Activated CD4-positive, alpha-beta T cell treated with anti-CD3 and anti-CD28 coated beads, Interleukin-2, amount 50 U/mL, for 4 hours (primary cell): ENCODE data around the gene EEF1AKMT3.

Experiments
- DNase-seq, 2 experiments: peaks; one replicate each; pipeline ENCODE4 v3.0.0-alpha.2; 2020

Gene EEF1AKMT3

GRCh38 chr12:57772429-57773322 is at the start of gene EEF1AKMT3:
EEF1AKMT3 (plus strand) TSS chr12:57772614; CDS start chr12:57772725, 111 bp downstream.
- DNase-seq, result peak in 1 of 2 experiments; percentile 20

GRCh38 chr12:57722716-57723629 is 49.4 kb upstream of the EEF1AKMT3 start:
- no peak for DNase-seq

- DNase-seq, result no peak
Observed at GRCh38 chr12:57723630-57723962, 48.8 kb upstream of the EEF1AKMT3 start.

GRCh38 chr12:57724003-57724935 is 48.1 kb upstream of the EEF1AKMT3 start:
- no peak for DNase-seq

DNA sequence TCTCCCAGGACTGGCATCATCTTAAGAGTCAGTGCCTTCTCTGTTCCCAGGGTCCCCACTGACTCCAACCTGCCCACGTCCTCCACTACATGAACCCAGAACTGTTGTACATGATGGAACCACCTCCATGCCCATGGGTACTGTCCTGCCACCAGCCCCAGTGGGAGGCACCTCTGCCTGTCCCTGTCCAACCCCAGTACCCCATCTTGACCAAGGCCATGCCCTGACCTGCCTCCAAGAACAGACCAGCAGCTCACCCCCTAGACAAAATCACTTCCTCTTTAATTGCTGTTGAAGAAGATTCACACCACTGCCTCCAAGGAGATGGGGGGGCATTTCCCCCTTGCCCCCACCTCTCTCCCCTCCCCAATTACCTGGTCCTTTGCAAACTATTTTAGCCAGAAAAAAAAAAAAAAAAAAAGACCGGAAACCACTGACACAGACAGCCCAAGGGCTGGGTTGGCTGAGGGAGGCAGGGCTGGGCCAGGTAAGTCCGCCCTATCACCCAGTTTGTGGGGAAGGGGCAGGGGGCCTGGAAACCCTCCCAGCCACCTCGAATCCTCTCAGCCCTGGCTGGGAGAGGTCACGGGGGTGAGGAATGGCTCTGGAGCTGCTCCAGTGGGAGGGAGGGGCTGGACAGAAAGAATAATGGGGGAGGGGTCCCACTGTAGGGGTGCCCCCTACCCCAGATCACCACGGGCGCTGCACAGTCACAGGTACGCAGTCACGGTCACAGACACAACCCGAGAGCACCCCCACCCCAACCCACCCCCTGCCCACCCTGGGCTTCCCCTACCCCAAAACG is 47.3 kb upstream of the EEF1AKMT3 start:
- no peak for DNase-seq

DNA sequence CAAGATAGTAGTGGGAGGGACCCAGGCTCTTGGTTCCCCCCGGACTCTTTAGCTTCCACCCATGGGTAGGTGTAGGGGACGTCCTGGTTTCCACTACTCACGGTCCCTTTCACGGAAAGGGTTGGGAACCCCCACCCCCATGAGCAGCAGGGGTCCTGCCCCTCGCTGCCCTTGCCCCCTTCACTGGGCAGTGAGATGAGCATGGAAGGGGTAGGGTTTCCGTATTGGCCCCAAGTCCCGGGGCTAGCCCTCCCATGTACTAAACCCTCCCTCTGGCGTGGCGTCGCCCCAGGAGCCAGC is 46.6 kb upstream of the EEF1AKMT3 start:
- DNase-seq, result no peak

DNA sequence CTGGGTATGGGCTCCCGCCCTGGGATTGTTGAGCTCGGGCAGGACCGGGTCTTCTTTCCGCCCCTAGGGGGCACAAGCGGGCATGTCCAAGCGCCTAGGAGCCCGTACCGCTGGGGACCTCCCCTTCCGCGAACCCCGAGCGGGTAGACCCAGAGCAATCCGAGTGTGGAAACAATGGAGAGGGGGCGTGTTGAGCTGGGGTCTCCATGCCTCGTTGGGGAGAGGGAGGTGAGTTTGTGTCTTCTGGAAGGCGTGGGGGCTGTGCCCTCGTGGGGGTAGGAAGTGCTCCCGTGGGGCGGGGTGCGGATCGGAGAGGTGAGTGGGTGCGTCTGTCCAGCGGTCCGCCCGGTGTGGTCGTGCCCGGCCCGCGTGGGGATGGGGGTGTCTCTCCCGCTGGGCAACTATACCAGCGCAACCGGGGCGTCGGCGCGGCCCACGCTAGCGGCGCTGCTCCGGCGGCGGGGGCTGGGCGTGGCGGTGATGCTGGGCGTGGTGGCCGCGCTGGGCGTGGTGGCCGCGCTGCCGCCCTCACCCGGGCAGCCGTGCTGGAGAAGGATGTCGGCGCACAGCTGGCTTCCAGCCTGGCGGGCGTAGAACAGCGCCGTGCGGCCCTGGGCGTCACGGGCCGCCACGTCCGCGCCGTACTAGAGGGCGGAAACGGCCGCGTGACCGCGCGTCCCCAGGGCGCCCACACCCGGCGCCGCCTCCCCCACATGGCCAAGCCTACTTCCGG is 46.1 kb upstream of the EEF1AKMT3 start:
- DNase-seq, result no peak

GRCh38 chr12:57726884-57727757 is 45.3 kb upstream of the EEF1AKMT3 start:
- no peak for DNase-seq

GRCh38 chr12:57727758-57728395 is 44.5 kb upstream of the EEF1AKMT3 start:
- no peak for DNase-seq

- no peak for DNase-seq
Observed at GRCh38 chr12:57729321-57729844, 43.0 kb upstream of the EEF1AKMT3 start.

GRCh38 chr12:57730336-57731067 is 41.9 kb upstream of the EEF1AKMT3 start:
- no peak for DNase-seq

- no peak for DNase-seq
Observed at GRCh38 chr12:57731411-57732080, 40.9 kb upstream of the EEF1AKMT3 start.

DNA sequence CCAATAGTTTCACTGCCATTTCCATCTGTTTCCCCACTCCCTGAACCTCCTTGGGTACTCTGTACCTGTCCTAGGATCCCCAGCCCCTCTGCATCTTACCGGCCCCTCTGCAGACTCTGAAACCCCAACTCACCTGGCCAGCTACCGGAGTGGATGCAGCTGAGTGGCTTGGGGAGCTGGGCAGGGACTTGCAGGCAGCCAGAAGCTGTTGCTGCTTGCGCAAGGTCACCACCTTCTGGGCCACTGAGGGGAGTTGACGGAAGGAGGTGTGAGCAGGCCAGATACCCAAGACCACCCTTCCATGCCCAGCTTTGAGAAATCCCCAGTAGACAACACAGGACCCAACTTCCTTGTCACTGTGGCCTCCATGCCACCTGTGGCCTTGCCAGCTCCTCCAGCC is 40.1 kb upstream of the EEF1AKMT3 start:
- no peak for DNase-seq

DNA sequence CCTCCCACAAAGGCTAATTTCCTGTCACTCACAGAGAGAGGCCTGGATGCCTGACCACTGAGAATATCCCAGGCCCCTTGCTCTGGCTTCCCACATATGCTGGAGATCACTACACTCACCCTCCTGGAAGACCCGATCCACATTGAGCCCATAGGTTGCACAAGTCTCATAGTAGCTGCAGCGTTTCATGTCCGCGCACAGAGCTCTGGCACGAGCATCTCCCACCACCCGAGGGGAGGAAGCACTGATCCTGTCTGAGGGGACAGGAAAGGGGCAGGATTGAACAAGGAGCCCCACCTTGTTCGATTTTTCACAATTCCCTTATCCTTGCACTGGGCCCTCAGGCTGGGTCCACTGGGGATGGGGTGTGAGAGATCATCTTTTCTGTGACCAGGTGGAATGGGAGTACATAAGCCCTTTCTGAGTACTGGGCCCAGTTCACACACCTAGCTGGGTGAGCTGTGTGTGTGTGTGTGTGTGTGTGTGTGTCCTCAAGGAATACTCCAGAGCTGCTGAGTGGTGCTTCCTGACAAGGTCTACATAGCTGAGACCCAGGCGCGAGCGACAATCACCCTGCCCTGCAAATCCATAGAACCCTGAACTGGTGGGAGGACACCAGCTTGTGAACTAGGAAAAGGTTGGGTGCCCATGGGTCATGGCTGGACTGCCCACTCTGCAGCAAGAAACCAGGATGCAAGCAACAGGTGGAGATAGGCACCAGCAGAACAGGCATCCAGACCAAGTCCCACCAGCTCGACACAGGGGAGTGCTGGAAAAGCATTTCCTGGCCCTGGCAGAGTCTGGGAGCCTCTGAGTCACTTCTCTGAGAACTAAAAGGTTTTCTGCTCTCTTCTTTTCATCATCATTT is 39.5 kb upstream of the EEF1AKMT3 start:
- DNase-seq, result no peak

GRCh38 chr12:57733928-57734327 is 38.5 kb upstream of the EEF1AKMT3 start:
- no peak for DNase-seq

DNA sequence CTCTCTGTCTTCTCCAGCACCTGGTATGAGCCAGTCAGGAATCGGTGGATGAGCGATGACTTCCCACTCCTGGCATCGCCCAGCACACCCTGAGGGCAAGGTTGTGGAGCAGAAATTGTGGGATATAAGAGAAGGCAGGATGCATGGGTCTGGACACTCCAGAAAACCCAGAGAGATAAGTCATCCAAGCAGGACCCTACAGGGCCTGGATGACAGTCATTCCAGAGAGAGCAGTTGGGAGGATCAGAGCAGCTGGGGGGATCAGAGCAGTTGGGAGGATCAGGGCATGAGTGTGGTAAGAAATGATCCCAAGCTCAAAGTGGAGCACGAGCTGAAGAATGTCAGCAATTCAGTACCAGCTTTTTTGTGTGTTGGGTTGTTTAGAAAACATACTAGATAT is 37.8 kb upstream of the EEF1AKMT3 start:
- DNase-seq, result no peak
